ENCODE results near the gene PEPD. TPM values are rescaled to one million over a fixed set of nuclear protein-coding genes. Genes with fewer than 3 reads are reported as not detected.
"Not testable (repeated sequence)": the region's sequence is repeated elsewhere in the genome, so short reads cannot be mapped to it uniquely, and the experiment has no call there.

The PEPD gene
- total RNA-seq, 1 donor from 2014 or later = 78.8 TPM

- DNase-seq = no peak
Measured at GRCh38 chr19:33497131-33497777, 24.3 kb downstream of the PEPD start.

DNA sequence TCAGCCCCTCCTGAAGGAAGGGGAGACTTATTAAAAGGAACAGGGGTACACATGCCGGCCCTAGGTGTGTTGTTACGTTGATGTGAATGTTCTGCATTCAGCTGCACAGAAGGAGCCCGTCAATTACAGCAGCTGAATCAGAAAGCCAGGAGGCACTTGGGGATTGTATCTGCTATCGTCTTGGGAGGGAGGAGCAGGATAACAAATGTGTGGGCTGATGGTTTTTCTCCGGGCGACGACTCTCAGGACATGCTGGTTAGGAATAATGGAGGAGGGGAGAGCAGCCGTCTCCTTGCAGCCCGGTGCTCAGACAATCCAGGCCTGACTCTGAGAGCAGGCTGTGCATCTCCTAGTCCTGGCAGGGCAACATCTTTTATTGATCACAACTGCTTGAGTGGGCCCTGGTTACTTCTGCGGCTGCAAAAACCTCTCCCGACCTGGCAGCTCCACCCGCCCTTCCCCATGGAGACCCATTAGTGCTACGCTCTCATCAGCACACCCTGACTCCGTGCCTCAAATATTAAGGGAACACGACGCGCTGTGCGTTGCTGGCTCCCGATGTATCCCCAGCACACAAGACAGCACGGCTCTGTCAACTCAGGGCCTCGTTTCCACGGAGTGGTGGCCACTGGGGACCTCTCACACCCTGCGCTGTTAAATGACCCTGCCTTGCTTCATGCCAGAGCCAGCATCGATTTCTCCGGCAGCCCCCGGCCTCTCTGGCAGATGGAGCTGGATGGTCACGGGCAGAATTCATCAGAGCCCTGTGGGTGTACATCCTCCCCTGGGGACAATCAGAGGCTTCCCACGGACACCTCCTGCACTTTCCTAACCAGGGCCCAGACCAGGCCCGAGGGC lies 25.3 kb downstream of the PEPD start:
- DNase-seq = no peak

DNA sequence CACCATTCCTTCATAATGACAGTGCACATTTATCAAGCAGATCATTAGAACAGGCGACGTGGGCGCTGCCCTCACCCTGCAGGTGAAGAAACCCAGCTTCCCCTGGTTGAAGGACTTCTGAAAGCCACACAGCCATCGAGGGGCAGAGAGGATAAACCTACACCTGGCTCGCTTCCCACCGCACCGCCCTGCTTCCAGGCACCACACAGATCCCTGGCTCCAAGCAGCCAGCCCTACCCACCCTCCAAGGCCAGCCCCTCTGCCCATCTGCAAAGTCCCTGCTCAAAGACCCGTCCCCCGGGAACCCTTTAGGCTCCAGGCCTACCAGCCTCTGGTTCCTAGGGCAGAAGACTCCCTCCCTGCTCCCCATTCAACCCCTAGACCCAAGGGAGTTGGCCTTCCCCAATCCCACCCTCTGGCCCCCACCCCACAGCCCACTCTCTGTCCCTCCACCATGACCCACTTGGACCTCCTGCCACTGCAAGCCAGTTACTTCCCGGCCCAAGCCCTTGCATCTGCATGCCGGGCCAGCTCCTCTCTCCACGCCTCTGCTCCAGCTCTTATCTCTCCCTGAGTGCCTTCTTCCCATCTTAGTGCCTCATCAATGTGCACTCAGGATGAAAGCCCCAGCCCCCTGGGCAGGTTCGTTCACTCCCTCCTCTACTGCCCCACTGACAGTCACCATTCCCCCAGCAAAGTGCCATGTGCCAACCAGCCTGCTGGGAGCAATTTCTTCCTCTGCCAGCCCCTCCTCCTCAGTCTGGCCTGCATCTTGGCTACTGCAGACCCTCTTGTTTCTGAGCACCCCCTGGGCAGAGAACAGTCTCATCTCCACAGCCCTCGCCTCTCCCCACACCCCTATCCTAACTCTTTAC lies 28.0 kb downstream of the PEPD start:
- DNase-seq = no peak

DNA sequence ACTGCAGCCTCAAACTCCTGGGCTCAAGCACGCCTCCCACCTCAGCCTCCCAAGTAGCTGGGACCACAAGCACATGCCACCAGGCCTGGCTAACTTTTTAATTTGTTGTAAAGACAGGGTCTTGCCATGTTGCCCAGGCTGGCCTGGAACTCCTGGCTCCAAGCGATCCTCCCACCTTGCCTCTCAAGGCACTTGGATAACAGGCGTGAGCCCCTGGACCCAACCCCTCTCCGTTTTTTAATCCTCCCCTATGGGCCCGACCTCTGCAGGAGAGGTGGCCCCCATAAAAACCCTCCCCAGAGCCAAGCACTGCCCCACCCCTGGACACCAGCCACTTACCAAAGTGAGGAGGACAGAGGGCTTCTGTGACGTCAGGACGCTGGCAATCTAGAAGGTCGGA lies 28.6 kb downstream of the PEPD start:
- no peak for DNase-seq

DNA sequence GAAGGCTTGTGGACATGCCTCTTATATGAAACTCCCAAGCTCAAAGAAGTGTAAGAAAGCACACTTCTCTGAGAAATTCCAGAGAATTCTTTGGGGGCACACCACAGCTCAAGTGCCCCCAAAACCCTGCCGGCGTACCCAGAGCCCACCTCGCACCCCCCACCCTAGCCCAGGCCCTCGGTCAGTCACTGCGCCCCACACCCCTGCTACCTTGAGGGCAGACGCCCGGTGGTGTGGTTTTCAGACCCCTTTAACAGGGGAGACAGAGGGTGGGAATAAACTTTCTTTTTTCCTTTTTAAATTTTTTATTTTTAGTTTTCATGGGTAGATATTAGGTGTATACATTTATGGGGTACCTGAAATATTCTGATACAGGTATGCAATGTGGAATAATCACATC lies 29.5 kb downstream of the PEPD start:
- DNase-seq = no peak

GRCh38 chr19:33490596-33490995 lies 31.0 kb downstream of the PEPD start:
- DNase-seq = not testable (repeated sequence)

DNA sequence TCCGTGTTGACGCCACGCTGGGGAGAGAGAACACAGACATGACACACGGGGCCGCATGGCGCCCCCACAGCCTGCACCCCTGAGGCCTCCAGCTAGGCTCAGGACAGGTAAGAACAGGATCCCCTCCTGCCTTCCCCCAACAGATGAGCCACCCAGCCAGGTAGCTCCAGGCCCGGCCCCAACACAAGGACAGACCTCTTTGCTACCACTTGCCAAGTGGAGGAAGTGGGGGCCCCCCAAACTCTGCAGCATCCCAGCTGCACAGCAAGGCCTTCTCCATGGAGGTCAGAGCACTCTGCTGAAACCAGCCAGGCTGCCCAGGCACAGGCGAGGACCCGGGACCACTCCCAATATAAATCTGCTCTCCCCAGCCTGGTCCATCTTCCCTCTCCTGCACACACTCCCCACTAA lies 31.5 kb downstream of the PEPD start:
- DNase-seq = no peak

GRCh38 chr19:33488826-33489225 lies 32.8 kb downstream of the PEPD start:
- no peak for DNase-seq

DNA sequence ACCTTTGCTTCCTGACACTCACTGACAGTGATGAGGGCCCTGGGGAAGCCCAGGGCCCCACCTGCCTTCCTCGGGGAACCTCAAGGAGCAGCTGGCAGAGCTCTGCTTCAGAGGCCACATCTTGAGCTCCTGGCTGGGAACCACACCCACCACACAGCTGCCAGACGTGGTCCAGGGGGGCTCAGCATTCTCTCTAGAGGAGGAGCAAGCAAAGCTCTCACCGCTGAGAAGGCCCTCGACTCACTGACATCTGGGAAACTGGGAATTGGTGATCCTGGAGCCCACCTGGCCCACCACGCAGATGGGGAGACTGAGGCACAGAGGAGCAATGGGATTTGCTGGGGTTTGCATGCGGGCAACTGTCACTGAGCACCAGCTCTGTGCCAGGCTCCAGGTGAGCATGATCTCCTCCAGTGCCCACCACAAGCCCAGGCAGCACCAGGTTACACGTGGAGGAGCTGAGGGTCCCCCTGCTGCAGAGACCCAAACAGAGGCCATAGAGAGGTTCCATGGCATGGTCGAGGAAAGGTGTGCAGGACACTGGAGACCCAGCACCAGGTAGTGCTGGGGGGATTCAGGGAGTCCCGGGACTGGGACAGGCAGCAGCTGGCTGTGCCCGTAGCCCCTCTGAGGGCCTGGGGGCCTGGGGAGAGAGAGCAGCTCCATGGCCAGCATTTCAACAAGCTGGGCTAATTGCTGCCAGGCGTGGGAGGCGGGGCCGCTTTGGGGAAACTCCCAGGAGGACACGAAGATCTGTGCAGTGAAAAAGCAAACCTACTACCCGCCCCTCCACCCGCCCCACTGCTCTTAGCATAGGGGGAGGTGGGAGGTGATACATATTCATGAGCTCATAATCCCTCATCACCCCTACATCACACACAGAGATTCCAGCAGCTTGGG lies 33.4 kb downstream of the PEPD start:
- DNase-seq = no peak

GRCh38 chr19:33486936-33487811 lies 34.4 kb downstream of the PEPD start:
- DNase-seq = no peak

GRCh38 chr19:33486407-33486806 lies 35.2 kb downstream of the PEPD start:
- no peak for DNase-seq

- DNase-seq = no peak
Measured at GRCh38 chr19:33484226-33484774, 37.3 kb downstream of the PEPD start.

GRCh38 chr19:33482476-33482875 lies 39.1 kb downstream of the PEPD start:
- no peak for DNase-seq

DNA sequence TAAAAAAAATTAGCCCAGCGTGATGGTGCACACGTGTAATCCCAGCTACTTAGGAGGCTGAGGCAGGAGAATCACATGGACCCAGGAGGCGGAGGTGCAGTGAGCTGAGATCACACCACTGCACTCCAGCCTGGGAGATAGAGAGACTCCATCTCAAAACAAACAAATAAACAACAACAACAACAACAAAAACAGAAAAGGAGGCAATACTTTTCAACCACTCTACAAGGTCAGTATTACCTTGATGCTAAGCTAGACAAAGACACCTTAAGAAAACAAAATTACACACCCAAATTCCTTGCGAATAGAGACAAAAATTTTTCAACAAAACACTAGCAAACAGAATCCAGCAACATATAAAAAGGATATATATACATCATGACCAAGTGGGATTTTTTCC lies 39.7 kb downstream of the PEPD start:
- DNase-seq = no peak

DNA sequence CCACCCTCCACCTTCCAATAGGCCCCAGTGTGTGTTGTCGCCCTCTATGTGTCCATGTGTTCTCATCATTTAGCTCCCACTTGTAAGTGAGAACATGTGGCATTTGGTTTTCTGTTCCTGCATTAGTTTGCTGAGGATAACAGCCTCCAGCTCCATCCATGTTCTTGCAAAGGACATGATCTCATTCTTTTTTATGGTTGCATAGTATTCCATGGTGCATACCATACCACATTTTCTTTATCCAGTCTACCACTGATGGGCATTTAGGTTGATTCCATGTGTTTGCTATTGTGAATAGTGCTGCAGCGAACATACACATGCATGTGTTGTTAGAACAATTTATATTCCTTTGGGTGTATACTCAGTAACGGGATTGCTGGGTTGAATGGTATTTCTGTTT lies 42.0 kb downstream of the PEPD start:
- not testable (repeated sequence) for DNase-seq

GRCh38 chr19:33477781-33478180 lies 43.8 kb downstream of the PEPD start:
- peak; percentile 11 for DNase-seq

DNA sequence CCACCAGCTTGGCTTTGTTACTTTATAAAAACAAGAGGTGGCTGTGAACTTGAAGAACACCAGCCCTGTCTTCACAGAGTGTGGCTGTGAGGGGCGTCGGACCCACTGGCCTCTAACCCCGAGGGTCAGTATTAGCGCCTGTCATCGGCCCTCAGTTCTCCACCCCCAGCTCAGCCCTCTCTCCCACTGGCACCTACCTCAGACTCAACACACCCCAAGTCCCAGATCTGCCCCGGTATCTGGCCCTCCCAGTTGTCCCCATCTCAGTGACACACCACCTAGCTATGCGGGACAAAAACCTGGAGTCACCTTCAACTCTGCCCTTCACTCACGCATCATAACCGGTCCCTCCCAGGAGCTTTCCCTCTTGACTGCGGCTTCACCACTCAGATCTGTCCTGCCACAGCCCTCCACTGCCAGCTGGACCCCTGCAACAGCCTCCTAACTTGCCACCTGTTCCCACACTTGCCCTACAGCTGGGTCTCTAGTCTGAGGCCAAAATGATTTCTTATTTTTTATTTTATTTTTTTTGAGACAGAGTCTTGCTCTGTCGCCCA lies 45.4 kb downstream of the PEPD start:
- DNase-seq = no peak

- DNase-seq = peak; percentile 81
Measured at GRCh38 chr19:33473653-33474305, 47.8 kb downstream of the PEPD start.

- peak; percentile 64 for DNase-seq
Measured at GRCh38 chr19:33472691-33473652, 48.6 kb downstream of the PEPD start.

Data from dermis blood vessel endothelial cell (primary cell).